Hematopoietic multipotent progenitor cell treated with erythropoietin and hydrocortisone succinate and interleukin-3 and kit ligand, for 15 days (in vitro differentiated cells): ENCODE measurements around the gene WSCD2.
"Not testable (repeated sequence)": the region's sequence is repeated elsewhere in the genome, so short reads cannot be mapped to it uniquely, and the experiment has no call there.

Source experiments
- DNase-seq: peaks from one replicate; pipeline ENCODE4 v3.0.0-alpha.2; 2015; ENCODE audit warnings: low spot score

The WSCD2 gene

DNA sequence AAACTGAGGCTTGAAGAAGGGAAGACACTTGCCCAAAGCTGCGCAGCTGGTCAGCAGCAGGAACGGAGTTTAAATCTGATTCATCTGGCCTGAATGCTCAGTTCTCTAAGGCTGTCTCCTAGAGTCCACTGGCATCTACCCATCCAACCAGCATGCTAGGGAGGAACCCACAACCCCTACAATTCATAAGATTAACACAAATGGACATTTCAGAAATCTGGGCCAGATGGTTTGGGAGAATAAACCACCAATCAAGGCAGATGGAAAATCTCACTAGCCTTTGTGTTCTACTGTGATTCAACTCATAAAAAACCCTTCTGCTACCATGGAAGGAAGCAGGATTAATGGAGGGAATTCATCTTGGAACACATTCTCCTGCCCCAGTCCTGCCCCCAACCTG, 67.8 kb downstream of the WSCD2 start:
- no peak for DNase-seq

DNA sequence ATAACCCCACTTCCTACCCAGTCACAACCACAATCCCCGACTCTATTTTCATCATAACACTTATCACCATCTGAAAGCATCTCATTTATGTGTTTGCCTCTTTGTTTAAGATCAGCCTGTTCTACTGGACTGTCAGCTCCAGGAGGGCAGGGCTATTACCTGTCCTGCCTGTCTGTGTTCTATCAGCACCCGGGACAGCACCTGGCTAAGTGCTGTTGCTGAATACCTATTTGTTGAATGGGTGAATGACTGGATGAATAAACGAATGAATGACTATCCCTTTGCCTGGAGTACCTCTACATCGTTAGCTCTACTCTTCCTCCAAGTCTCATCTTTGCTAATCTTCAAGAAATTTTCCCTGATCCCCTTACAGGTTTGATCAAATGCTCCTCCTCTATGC, 69.0 kb downstream of the WSCD2 start:
- DNase-seq = no peak

DNA sequence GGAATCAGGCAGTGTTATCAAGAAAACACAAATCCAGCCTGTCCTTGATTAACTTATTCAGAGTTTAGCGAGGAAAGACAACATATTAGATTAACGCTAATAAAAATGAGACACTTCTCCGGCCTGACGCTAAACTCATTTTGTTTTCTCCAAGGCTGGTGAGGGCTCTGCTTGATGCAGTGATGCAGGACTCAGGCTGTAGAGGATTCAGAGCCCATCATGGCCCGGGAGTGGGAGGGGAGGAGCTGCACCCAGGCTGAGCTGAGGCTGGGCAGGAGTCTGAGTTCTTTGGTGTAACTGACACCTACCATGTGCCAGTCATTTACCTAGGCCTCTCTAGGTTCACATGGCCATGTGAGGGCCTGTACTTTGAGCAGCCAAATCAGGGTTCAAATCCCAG, 70.0 kb downstream of the WSCD2 start:
- no peak for DNase-seq

DNA sequence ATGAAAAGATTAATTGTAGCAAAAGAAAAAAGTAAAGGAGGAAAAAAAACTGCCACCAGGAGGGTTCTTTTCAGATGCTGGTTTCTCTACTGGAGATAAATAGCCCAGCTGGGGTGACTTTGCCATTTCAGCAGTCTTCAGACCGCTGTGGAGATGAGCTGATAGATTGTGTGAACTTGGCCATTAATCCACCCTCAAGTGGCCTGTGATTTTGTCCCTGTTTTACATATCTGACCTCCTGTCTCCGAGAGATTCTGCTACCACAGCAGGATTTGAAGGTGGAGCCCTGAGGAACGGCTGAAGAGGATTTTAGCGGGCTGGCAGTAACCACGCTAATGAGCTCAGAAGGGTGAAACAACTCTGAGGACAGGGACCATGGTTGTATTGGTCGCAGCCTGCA, 72.7 kb downstream of the WSCD2 start:
- no peak for DNase-seq

DNA sequence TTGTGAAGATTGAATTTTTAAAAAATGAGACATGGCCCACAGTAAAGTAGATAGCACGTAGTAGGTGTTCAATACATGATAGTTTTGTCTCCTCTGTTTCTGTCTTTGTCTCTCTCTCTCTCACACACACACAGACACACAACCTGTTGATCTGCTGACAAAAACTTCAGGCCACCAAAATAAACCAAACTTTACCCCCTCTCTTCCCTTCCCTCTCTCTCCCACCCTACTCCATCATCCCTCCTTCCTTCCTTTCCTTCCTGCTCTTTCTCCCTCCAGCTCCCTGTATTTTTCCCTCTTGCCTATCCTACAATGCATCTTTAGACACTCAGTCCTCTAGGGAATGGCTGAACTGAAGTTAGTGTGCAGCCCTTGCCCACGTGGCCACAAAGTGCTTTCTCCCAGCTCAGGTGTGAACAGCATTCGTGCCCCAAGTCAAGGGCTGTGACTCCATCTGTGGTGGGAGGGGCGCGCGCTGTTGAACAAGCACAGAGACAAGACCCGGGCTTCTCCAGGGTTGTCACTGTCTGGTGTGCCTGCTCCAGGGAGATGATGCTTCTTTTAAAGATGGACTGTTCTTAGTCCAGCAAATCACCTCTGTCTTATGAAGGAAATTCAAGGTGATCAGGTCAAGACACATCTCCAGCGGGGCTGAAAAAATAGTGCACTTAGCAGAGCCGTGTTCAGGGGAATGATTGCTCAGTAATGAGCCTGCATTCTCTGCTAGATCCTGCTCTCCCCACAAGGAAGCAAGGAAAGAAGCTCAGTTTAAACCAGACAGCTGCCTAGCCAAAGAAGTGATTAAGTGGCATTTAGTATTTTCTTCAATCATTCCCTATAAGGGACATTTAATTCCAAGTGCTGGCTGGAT, 75.3 kb downstream of the WSCD2 start:
- DNase-seq = no peak

DNA sequence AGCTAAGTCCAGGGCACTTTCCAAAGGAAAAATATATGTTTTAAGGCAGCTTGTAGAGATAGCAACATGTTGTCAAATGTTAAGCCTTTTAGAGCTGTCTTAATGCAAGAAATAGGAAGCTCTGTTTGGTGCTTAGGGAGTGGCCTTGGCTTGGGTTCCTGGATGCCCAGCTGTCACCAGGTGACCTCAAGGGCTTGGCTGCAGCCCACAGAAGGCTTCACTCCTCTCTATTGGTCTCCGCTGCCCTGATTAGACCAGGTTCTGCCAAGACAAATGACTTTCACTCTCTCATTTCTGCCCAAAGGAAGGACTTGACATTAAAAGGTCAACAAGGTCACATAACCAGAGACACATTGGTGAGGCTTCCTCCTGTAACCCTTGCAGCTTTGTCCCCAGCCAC, 76.8 kb downstream of the WSCD2 start:
- no peak for DNase-seq

DNA sequence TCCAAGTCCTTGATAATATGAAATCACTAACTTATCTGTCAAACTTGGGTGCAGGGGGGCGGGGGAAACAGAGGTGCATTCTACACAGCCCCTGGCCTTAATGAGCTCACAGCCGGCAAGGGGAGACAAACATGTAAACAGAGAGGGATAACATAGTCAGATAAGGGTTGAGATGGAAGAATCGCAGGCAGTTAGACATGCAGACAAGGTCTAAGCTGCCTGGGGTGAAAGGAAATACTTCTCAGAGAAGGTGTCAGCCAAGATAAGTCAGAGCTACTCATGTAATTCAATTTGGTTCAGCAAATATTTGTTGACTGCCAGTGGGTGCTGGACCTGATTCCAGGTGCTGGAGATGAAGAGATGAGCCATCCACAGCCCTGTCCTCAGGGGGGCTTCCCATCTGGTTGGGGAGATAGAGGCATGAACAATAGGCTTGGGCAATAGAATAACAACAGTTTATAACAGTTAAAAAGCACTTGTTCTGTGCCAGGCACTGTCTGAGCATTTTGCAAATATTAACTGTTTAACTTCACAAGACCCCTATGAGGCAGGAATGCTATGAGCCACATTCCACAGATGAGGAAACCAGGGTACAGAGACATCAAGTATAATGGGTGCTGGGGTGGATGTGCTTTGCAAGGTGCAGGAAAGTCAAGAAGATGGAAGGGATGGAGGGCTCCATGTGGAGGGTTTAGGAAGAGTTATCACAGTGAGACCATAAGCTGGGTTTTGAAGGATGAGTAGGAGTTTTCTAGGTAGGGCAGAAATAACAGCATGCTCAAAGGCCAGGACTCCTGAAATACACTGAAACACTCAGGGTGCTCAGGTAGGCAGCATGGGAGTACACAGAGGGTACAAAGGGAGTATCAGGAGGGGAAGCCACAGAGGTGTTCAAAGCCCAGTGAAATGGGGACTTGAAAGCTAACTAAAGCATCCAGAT, 79.0 kb downstream of the WSCD2 start:
- DNase-seq = no peak

DNA sequence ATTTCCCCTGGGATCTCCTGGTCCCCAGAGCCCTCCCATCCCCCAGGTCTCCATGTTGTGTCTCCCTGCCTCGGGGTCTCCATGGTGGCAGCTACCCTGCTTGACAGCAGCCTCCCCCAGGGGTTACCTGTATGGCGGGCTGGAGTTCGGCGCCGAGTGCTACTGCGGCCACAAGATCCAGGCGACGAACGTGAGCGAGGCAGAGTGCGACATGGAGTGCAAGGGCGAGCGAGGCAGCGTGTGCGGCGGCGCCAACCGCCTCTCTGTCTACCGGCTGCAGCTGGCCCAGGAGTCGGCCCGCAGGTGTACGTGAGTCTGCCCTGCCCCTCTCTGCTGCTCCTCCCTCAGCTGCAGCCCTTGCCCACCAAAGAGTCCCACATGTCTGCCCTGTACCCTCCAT, 80.9 kb downstream of the WSCD2 start:
- DNase-seq = no peak

DNA sequence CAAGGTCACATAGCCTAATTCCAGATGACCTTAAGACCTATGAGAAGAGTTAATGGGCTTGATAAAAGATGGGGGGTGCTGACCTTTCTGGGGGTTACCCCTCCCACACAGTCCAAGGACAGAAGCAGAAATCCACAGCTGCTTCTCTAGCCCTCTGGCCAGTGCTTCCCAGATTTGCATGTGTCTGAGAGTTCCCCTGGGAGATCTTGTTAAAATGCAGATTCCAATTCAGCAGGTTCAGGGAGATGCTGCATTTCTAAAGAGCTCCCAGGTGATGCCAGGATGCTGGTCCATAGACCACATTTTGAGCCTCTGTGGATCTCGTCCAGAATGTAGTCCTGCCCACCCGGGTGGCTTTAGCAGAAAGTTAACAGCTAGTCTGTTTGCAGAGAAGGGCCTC, 82.1 kb downstream of the WSCD2 start:
- DNase-seq = no peak

DNA sequence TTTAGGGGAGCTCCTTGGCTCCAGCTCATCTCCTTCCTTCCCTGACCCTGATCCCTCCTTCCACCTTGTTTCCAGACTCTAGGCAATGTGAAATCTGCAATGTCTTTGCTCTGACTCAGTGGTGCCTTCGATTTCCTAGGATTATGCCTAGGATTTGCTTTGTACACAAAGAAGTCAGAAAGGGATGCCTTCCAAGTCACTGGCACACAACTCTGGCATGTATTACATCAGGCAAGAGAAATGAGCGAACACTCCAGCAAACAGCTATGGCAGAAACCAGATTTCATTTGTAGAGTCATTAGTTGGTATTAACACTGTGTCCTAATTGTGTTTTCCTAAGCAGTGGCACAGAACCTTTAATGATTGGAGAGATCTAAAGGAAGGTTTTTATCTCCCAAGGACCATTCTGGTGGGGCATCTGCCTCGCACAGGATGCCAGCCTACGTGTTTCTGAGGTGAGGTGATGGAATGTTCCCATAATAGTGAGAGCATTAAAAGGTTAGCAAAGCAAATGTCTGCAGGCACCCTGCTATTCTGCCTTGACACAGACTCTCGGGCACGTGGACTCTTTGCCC, 84.9 kb downstream of the WSCD2 start:
- DNase-seq = no peak

DNA sequence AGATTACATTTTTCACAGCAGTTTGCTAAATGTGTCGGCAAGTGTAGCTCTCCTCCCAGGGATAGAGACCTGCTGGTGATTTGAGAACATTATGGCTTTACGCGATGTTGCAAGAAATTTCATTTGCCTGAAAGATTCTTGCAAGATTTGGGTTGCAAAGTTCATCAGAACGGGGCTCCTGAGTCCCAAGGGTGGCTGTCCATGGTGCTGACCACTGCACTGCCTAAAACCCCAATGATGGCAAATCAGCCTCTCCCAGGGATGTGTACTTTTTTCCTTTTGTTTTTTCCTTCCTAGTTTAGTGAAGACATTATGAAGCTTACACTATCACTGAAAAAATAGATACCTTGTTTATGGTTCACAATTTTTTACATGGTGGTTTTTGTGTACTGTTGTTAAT, 85.4 kb downstream of the WSCD2 start:
- no peak for DNase-seq

DNA sequence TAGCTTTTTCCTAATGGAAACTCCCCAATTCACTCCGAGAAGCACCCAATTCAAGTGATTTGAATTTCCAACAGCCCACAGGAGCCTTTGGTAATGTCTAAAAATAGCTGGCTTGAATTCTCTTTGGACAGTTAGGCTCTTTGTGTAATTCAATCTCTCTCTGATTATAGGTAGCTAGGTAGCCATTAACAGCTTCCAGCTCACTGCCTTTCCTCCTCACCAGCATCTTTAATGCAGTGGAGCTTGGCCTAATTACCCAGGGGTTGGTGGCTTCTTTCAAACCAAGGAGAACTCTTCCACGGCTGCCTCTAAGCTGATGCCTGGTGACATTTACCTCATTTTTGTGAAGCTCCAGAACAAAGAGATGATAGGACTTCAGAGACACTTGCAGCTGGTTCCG, 86.4 kb downstream of the WSCD2 start:
- DNase-seq = no peak

DNA sequence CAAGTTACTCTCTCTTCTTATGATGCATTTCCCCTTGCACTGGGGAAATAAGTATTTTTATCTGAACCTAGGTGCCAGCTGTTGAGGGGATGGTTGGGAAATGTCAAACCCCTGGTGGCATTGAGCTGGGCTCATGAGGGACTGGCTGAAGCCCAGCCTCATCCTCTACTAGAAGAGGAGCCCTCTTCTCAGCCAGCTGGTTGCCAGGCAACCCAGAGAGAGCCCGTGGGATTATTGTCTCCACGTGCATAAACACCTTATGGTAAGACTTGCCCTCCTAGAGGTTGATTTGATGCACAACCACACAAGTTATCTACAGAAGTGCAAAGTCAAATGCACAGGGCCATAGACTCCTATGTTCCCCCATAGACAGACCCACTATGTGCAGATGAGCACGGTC, 89.8 kb downstream of the WSCD2 start:
- no peak for DNase-seq

DNA sequence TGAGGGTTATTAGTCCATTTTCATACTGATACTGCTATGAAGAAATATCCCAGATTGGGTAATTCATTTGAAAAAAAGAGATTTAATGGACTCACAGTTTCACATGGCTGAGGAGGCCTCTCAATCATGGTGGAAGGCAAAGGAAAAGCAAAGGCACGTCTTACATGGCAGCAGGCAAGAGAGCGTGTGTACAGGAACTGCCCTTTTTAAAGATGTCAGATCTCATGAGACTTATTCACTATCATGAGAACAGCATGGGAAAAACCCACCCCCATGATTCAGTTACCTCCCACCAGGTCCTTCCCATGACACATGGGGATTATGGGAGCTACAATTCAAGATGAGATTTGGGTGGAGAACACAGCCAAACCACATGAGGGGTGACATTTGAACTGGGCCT, 96.0 kb downstream of the WSCD2 start:
- not testable (repeated sequence) for DNase-seq

DNA sequence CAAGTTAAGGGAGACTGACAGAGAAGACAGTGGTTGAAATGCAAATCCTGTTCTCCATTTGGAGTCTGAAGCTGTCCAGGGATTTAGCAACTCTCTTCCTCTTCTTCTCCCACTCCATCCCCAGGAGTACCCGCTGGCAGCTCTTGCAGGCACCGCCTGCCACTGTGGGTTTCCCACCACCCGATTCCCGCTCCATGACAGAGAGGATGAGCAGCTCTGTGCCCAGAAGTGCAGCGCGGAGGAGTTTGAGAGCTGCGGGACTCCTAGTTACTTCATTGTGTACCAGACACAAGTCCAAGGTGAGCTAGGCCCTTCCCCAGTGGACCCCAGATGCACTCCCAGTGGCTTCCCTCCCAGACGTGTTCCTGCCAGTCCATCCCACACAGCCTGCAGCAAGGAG, 97.8 kb downstream of the WSCD2 start:
- no peak for DNase-seq

DNA sequence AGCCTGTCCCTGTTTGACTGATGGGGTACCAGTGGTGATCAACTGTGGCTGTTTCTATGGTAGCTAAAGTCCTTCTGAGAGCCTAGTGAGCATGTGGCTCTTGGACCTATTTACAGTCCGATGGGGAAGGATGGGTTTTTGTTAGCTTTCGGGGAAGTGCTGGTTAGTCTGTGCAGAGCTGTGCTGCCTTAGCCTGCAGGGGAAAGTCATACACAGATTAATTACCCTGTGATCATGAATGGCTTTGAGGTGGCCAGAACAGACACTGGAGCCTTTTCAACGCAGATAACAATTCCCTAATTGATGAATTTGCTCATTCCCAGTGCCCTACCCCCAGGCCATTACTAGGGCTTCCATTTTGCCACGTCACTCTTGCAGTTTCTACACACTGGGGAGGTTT, 99.7 kb downstream of the WSCD2 start:
- no peak for DNase-seq

DNA sequence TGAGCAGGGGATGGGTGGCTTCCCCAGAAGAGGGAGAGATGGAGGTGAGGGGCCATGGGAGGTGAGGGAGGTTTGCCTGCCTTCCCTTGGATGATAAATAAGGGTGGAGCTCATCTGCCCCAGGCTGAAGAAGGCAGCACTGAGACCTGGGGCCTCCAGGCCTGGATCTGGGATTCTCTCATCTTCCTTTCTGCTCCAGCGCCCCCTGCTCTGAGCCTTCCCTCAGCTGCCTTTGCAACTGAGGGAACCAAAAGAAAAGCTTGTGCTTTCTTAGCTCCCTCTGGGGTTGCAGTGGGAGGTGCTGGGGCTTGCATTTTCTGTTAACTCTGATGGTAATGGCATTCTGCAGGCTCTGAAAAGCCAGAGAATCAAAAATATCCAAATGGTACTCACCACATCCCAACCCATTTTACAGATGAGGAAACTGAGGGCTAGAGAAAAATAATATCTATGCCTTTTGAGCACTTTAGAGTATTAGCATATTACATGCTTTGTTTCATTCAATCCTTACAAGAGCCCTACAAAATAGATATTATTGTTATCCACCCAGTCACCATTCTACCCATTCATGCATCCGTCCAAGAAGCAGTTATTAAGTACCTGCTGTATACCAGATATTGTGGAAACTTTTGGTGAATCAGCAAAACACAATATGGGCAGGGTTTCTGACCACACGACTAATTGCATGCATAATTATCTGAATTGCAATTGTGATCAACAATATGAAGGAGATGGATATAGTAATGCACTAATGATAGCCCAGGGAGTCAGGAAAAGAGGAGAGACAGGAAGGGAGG, 102.2 kb downstream of the WSCD2 start:
- DNase-seq = no peak

DNA sequence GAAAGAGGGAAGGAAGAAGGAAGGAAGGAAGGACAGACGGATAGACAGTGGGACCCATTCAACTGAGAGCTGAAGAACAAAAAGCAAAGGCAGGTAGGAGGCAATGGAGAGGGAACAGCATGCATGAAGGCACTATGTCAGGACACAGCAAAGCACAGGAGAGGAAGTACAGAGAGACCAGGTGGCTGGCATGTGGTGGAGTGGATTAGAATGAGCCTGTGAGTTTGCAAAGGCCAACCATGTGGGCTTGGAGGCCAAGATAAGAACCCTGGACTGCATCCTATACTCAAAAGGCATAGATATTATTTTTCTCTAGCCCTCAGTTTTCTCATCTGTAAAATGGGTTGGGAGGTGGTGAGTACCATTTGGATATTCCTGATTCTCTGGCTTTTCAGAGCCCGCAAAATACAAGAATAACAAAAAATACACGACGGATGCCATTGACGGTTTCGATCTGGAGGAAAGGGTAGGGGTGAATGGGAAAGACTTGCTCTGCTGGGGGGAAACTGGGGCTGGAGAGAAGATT, 102.9 kb downstream of the WSCD2 start:
- DNase-seq = no peak

DNA sequence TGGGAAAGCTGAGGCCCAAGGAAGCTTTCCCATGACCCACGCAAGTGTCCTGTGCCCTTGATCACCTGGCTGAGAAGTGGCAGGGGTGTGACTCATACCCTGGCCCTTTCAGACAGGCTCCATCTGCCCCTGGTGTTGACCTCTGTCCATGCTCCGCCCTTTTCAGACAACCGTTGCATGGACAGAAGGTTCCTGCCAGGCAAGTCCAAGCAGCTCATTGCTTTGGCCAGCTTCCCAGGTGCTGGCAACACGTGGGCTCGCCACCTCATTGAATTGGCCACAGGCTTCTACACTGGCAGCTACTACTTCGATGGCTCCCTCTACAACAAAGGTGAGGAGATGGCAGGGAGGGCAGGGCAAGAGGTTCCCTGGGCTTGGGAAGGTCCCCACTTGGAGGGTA, 103.5 kb downstream of the WSCD2 start:
- no peak for DNase-seq

DNA sequence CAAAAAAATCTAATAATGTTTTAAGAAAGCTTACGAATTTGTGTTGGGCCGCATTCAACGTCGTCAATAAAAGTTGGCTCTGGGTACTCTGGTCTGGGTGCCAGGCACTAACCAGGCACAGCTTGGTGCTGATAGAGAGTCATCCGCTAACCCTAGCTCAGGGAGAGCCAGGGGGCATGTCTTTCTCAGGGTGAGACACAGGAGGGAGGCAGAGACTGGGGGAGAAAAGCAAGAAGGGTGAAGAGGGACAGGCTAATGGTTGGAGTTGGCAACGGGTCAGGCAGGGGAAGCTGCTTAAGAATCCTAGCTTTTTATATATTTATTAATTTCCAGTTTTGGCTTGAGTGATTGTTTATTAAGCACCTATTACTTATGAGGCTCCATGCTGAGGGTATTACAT, 105.1 kb downstream of the WSCD2 start:
- DNase-seq = no peak

DNA sequence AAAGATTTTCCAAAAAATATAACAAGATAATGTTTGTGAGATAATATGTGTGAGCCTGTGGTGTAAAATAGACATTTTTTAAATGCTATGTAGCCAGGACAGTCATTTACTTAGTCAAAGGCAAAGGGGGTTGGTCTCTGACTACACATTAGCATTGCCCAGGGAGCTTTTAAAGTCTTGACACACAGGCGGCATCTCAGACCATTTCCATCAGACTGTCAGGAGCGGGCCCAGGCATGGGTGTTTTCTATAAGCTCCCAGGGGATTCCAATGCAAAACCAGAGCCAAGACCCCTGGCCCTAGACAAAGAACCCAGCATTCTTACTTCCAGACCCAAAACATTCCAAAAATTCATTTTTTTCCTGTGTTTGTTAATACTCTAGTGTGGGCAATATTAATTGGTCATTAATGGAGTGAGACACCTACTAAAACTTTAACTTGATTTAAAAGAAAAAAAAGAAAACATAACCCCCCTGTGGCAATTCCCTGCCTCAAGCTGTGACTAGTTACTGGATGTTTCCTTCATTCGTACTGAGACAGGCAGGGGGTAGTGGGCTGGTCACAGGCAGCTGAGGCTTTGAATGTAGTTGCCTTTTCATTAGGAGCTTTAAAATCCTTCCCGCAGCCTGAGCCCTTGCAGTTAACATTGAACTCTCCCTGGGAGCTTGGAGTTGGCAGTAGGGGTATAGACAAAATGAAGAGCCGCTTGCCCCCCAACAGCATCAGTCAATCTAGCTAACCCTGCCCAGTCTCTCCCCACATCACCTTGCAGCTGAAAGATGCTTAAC, 106.3 kb downstream of the WSCD2 start:
- DNase-seq = no peak
